SU-DHL-6 (cell line): ENCODE results near the gene RBMXL2.

Experiments used
- H2AFZ ChIP-seq: fragments of 200-600 bp; sonication (generic); 2 replicates; pipeline ENCODE4 v1.6.1; 2014; ENCODE audit warnings: low read depth, mild to moderate bottlenecking, moderate library complexity, mixed read lengths, antibody characterized with exemption, low read length; ENCODE audit not compliant: severe bottlenecking
- H3F3A ChIP-seq: fragments of 200-600 bp; shearing (Covaris generic); 2 replicates; pipeline ENCODE4 v1.6.0; 2016; ENCODE audit warnings: antibody characterized with exemption, mild to moderate bottlenecking; ENCODE audit not compliant: insufficient read depth
- H3K27ac ChIP-seq: fragments of 200-600 bp; sonication (generic); 2 replicates; pipeline ENCODE4 v1.5.1; 2016; ENCODE audit warnings: low read depth, mild to moderate bottlenecking, low read length, moderate library complexity, mixed read lengths
- H3K27me3 ChIP-seq: fragments of 200-600 bp; sonication (generic), shearing (Covaris generic); 2 replicates; pipeline ENCODE4 v1.6.0; 2014; ENCODE audit warnings: mild to moderate bottlenecking, low read length
- H3K36me3 ChIP-seq: fragments of 200-600 bp; sonication (generic); 2 replicates; pipeline ENCODE4 v1.6.1; 2014; ENCODE audit warnings: mild to moderate bottlenecking, low read length, mixed read lengths
- H3K4me2 ChIP-seq: fragments of 300-600, 200-600 bp; shearing (Covaris generic), sonication (generic); 2 replicates; pipeline ENCODE4 v1.6.0; 2014; ENCODE audit warnings: low read length, low read depth, mild to moderate bottlenecking; ENCODE audit not compliant: poor library complexity, severe bottlenecking
- H3K4me3 ChIP-seq: fragments of 200-600 bp; sonication (generic); 2 replicates; pipeline ENCODE4 v1.5.1; 2014; ENCODE audit warnings: antibody characterized with exemption, low read length, mild to moderate bottlenecking, mixed read lengths; ENCODE audit not compliant: insufficient read depth, poor library complexity, severe bottlenecking
- H3K79me2 ChIP-seq: fragments of 200-600 bp; sonication (generic); 2 replicates; pipeline ENCODE4 v1.6.1; 2014; ENCODE audit warnings: mild to moderate bottlenecking, low read length, moderate library complexity; ENCODE audit not compliant: insufficient read depth
- H3K9ac ChIP-seq: fragments of 200-600 bp; sonication (generic); 2 replicates; pipeline ENCODE4 v1.7.0; 2014; ENCODE audit warnings: mild to moderate bottlenecking, low read length
- H3K9me2 ChIP-seq: fragments of 200-600 bp; sonication (generic); replicated peaks from 2 replicates; pipeline ENCODE4 v1.6.1; 2014; ENCODE audit warnings: low read length; ENCODE audit not compliant: insufficient read depth
- H3K9me3 ChIP-seq: fragments of 200-600 bp; sonication (generic); 2 replicates; pipeline ENCODE4 v1.6.1; 2014; ENCODE audit warnings: low read length, mixed read lengths; ENCODE audit not compliant: insufficient read depth
- H4K20me1 ChIP-seq: fragments of 200-600 bp; sonication (generic); 2 replicates; pipeline ENCODE4 v1.6.1; 2014; ENCODE audit warnings: low read depth, mild to moderate bottlenecking, antibody characterized with exemption, low read length, moderate library complexity, mixed read lengths
- EZH2phosphoT487 ChIP-seq: fragments of 200-600 bp; sonication (generic), shearing (Covaris generic); conservative IDR thresholded peaks from 2 replicates; pipeline ENCODE4 v1.6.1; 2018; ENCODE audit warnings: mild to moderate bottlenecking, antibody characterized with exemption, low read length, moderate library complexity, mixed read lengths
- TF ChIP-seq, protein P1 (sequence below): fragments of 200-600 bp; sonication (generic); IDR thresholded peaks from one replicate; pipeline ENCODE4 v1.5.1; 2017; ENCODE audit warnings: antibody characterized with exemption, mild to moderate bottlenecking, low read length, moderate library complexity; ENCODE audit not compliant: insufficient read depth, poor library complexity, severe bottlenecking

RBMXL2 gene

DNA sequence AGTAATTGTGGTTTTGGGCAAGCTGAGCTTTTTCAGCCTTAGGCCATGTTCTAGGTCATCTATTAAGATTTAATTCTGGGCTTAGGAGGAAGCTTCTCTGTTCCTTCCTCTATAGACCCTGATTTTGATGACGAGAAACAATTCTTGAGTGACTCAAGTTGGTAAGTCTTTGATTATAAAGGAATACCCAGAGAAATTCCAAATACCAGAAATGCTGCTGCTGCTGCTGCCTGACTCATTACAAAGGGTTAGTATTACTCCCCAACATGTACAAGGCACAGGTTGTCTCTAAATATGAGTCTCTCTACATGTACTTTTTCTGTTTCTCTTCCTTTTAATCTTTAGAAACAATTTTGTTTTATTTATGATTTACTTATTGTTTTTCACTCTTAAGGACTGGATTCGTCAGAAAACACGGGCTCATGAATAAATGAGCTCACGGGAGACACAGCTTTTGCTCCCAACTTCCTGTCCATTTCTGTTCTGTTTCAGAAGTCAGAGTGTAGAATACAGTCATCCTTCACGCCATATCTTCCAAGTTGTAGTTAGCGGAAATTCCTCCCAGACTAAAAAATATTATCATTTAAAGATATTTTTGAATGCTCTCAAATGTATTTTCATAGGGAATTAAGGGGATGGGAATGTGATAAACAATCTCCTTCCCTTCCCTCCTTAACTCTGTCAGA, 31.8 kb upstream of the RBMXL2 start:
- Histone ChIP-seq H4K20me1 (no peaks in the 10 kb centered on the region), H3K9ac (no peak overlapping the region), H3K9me2 (no peaks in the 10 kb centered on the region; the same call in 1 of the 2 replicates), H3K27ac (no peak overlapping the region), H2AFZ (no peak overlapping the region), H3K9me3 (no peaks in the 10 kb centered on the region), H3F3A (no peaks in the 10 kb centered on the region), H3K36me3 (no peaks in the 10 kb centered on the region), H3K79me2 (no peaks in the 10 kb centered on the region), H3K4me3 (no peak overlapping the region), H3K27me3 (no peaks in the 10 kb centered on the region), H3K4me2 (no peak overlapping the region)
- no peak for TF ChIP-seq EZH2phosphoT487
- TF ChIP-seq, protein P1, sequence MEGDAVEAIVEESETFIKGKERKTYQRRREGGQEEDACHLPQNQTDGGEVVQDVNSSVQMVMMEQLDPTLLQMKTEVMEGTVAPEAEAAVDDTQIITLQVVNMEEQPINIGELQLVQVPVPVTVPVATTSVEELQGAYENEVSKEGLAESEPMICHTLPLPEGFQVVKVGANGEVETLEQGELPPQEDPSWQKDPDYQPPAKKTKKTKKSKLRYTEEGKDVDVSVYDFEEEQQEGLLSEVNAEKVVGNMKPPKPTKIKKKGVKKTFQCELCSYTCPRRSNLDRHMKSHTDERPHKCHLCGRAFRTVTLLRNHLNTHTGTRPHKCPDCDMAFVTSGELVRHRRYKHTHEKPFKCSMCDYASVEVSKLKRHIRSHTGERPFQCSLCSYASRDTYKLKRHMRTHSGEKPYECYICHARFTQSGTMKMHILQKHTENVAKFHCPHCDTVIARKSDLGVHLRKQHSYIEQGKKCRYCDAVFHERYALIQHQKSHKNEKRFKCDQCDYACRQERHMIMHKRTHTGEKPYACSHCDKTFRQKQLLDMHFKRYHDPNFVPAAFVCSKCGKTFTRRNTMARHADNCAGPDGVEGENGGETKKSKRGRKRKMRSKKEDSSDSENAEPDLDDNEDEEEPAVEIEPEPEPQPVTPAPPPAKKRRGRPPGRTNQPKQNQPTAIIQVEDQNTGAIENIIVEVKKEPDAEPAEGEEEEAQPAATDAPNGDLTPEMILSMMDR: no peak

DNA sequence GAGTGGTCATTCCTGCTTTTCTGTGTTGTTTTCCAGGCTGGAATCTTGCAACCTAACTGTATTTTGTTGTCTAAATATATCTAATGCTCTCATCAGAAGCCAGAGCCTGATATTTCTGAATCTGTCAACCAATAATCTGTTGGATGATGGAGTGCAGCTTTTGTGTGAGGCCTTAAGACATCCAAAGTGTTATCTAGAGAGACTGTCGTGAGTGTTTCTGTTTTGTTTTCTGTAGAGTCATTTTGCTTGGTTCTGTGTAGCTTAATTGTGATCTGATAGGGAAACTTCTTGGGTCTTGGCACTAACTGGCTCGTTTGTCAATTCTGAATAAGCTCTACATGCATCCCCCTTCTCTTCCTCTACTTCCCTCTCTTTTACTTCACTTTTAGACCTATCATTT, 31.2 kb upstream of the RBMXL2 start:
- Histone ChIP-seq H3K4me3 (no peak overlapping the region), H3F3A (no peaks in the 10 kb centered on the region), H2AFZ (no peak overlapping the region), H3K9ac (no peak overlapping the region), H3K27ac (no peak overlapping the region), H3K27me3 (no peaks in the 10 kb centered on the region), H3K9me3 (no peaks in the 10 kb centered on the region), H3K79me2 (no peaks in the 10 kb centered on the region), H3K4me2 (no peak overlapping the region), H3K36me3 (no peaks in the 10 kb centered on the region), H4K20me1 (no peaks in the 10 kb centered on the region), H3K9me2 (no peaks in the 10 kb centered on the region; the same call in 1 of the 2 replicates)
- TF ChIP-seq, protein P1: no peak
- TF ChIP-seq EZH2phosphoT487: no peak

DNA sequence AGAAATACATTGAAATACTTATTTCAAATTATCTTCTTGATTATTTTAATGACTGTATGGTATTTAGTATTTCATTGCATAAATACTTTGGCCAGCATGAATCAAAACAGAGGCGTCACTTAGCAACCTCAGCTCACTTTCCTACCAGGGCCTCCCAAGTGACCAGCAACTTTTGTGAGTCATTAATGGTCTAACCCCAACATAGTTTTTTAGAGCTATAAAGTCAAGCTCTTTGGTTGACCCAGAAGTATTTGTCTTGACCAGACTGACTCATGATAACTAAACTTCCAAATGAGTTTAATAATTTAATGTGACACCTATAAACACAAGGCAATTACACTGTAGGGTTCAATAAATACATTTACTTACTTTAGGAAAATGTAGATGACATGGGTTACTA, 27.9 kb upstream of the RBMXL2 start:
- Histone ChIP-seq H3K27ac (no peak overlapping the region), H3K9me2 (no peaks in the 10 kb centered on the region; the same call in 1 of the 2 replicates), H3K4me3 (no peak overlapping the region), H3K79me2 (no peaks in the 10 kb centered on the region), H3K27me3 (no peaks in the 10 kb centered on the region), H3F3A (no peaks in the 10 kb centered on the region), H4K20me1 (no peaks in the 10 kb centered on the region), H3K36me3 (no peaks in the 10 kb centered on the region), H3K9me3 (no peaks in the 10 kb centered on the region), H2AFZ (no peak overlapping the region), H3K4me2 (no peak overlapping the region), H3K9ac (no peak overlapping the region)
- TF ChIP-seq, protein P1: no peak
- no peak for TF ChIP-seq EZH2phosphoT487
